GM19328 (cell line): Measurements from ENCODE around the gene DCDC2.
A peak's percentile ranks its signal among the peaks of the same experiment; 100 is the strongest.
"Not testable (repeated sequence)": the region's sequence is repeated elsewhere in the genome, so short reads cannot be mapped to it uniquely, and the experiment has no call there.

Source experiments
- ATAC-seq: cut with Tn5 transposase; IDR thresholded peaks from one replicate; pipeline ENCODE4 v1.9.1; 2021; ENCODE audit warnings: mild to moderate bottlenecking, moderate library complexity; ENCODE audit not compliant: unreplicated experiment

DCDC2 gene

GRCh38 chr6:24329022-24329421 lies 28.8 kb downstream of the DCDC2 start:
- ATAC-seq: no peak

GRCh38 chr6:24327756-24328155 lies 30.1 kb downstream of the DCDC2 start:
- ATAC-seq: no peak

- no peak for ATAC-seq
Measured at GRCh38 chr6:24325978-24326377, 31.9 kb downstream of the DCDC2 start.

GRCh38 chr6:24324617-24325016 lies 33.2 kb downstream of the DCDC2 start:
- ATAC-seq: no peak

- ATAC-seq: no peak
Measured at GRCh38 chr6:24323632-24324337, 34.1 kb downstream of the DCDC2 start.

- no peak for ATAC-seq
Measured at GRCh38 chr6:24322924-24323323, 34.9 kb downstream of the DCDC2 start.

- not testable (repeated sequence) for ATAC-seq
Measured at GRCh38 chr6:24322446-24322845, 35.4 kb downstream of the DCDC2 start.

- ATAC-seq: no peak
Measured at GRCh38 chr6:24321538-24322162, 36.2 kb downstream of the DCDC2 start.

- no peak for ATAC-seq
Measured at GRCh38 chr6:24313251-24314141, 44.4 kb downstream of the DCDC2 start.

GRCh38 chr6:24311775-24312174 lies 46.1 kb downstream of the DCDC2 start:
- ATAC-seq: not testable (repeated sequence)

- ATAC-seq: no peak
Measured at GRCh38 chr6:24307881-24308280, 50.0 kb downstream of the DCDC2 start.

- no peak for ATAC-seq
Measured at GRCh38 chr6:24306936-24307335, 50.9 kb downstream of the DCDC2 start.

GRCh38 chr6:24306038-24306437 lies 51.8 kb downstream of the DCDC2 start:
- ATAC-seq: no peak

GRCh38 chr6:24296944-24297343 lies 60.9 kb downstream of the DCDC2 start:
- no peak for ATAC-seq

GRCh38 chr6:24293852-24294251 lies 64.0 kb downstream of the DCDC2 start:
- not testable (repeated sequence) for ATAC-seq

- ATAC-seq: no peak
Measured at GRCh38 chr6:24287239-24287638, 70.6 kb downstream of the DCDC2 start.

- ATAC-seq: no peak
Measured at GRCh38 chr6:24284006-24284405, 73.9 kb downstream of the DCDC2 start.

- peak; percentile 76 for ATAC-seq
Measured at GRCh38 chr6:24283043-24283985, 74.5 kb downstream of the DCDC2 start.

GRCh38 chr6:24274441-24275083 lies 83.3 kb downstream of the DCDC2 start:
- ATAC-seq: no peak
